HepG2 (cell line): ENCODE results near the gene COASY. TPM values are rescaled to one million over a fixed set of nuclear protein-coding genes. Genes with fewer than 3 reads are reported as not detected.

Experiments used
- CHD4 ChIP-seq: fragments of 200-600 bp; sonication (generic); IDR thresholded peaks from 2 replicates; pipeline ENCODE4 v1.7.0; 2017; ENCODE audit warnings: mild to moderate bottlenecking, low read length, borderline replicate concordance
- ETV6 ChIP-seq: sonication (generic); formaldehyde crosslinking; conservative IDR thresholded peaks from 2 replicates; pipeline ENCODE4 v1.4.0; 2020; ENCODE audit warnings: missing genetic modification reagents
- GABPB1 ChIP-seq: IDR thresholded peaks from 2 replicates; pipeline ENCODE4 v1.6.1; 2016; ENCODE audit warnings: mild to moderate bottlenecking, missing genetic modification reagents, moderate library complexity, missing compliant biosample characterization
- NFYC ChIP-seq: IDR thresholded peaks from 2 replicates; pipeline ENCODE4 v1.6.1; 2016; ENCODE audit warnings: missing genetic modification reagents, missing compliant biosample characterization
- POGK ChIP-seq: sonication (generic); formaldehyde crosslinking; conservative IDR thresholded peaks from 2 replicates; pipeline ENCODE4 v1.8.0; 2022; ENCODE audit warnings: mild to moderate bottlenecking, moderate library complexity, missing genetic modification reagents
- RFX5 ChIP-seq: IDR thresholded peaks from 2 replicates; pipeline ENCODE4 v1.6.1; 2011; ENCODE audit warnings: low read depth, low read length, improper control_type of control experiment
- SATB2 ChIP-seq: sonication (generic); formaldehyde crosslinking; IDR thresholded peaks from 2 replicates; pipeline ENCODE4 v1.5.0; 2020; ENCODE audit warnings: missing genetic modification reagents
- SIX1 ChIP-seq: sonication (generic); formaldehyde crosslinking; IDR thresholded peaks from 2 replicates; pipeline ENCODE4 v1.4.0; 2020; ENCODE audit warnings: missing genetic modification reagents, borderline replicate concordance
- SOX13 ChIP-seq, 3 experiments: fragments of 450-650 bp in 1 of 3; sonication (generic) in 1 of 3; formaldehyde crosslinking in 1 of 3; IDR thresholded peaks in 2 of 3; conservative IDR thresholded peaks in 1 of 3; 2 replicates each; pipeline versions ENCODE4 v1.5.0 to v1.6.1; 2016 to 2020; ENCODE audit warnings: antibody characterized with exemption in 1 of 3, mild to moderate bottlenecking in 1 of 3, missing compliant biosample characterization in 1 of 3, missing genetic modification reagents in 1 of 3, moderate library complexity in 1 of 3
- SRSF4 ChIP-seq: fragments of 200-400 bp; formaldehyde crosslinking; IDR thresholded peaks from one replicate; pipeline ENCODE4 v1.6.1; 2018; ENCODE audit warnings: mild to moderate bottlenecking, low read depth, low read length, moderate library complexity; ENCODE audit not compliant: poor library complexity, severe bottlenecking
- TBL1XR1 ChIP-seq: fragments of 150-350 bp; IDR thresholded peaks from 2 replicates; pipeline ENCODE4 v1.6.1; 2014; ENCODE audit warnings: borderline replicate concordance, low read length; ENCODE audit not compliant: partially characterized antibody
- ZFAT ChIP-seq: sonication (generic); formaldehyde crosslinking; conservative IDR thresholded peaks from 2 replicates; pipeline ENCODE4 v1.8.1; 2023; ENCODE audit warnings: missing genetic modification reagents, inconsistent platforms
- ZNF282 ChIP-seq: fragments of 450-650 bp; IDR thresholded peaks from 2 replicates; pipeline ENCODE4 v1.6.1; 2018; ENCODE audit not compliant: partially characterized antibody
- ZNF577 ChIP-seq: sonication (generic); formaldehyde crosslinking; IDR thresholded peaks from 2 replicates; pipeline ENCODE4 v1.4.0; 2020; ENCODE audit warnings: mild to moderate bottlenecking, low read depth, missing genetic modification reagents, borderline replicate concordance
- ZNF768 ChIP-seq: sonication (generic); formaldehyde crosslinking; IDR thresholded peaks from 2 replicates; pipeline ENCODE4 v1.4.0; 2020; ENCODE audit warnings: missing genetic modification reagents
- polyA plus RNA-seq, 8 experiments: library from polyadenylated mRNA; depleted of rRNA in 3 of 8; stranded (reverse) in 7 of 8; unstranded in 1 of 8; fragments of >200 nt; fragmentation: Illumina TruSeq in 4 of 8; extraction: Trizol in 4 of 8; gene quantifications; 2 replicates each; pipeline versions ENCODE4 v1.2.1 to v1.2.3, GENCODE V29; 2011 to 2016; ENCODE audit warnings: low read depth in 4 of 8, missing spikeins in 1 of 8, mixed read lengths in 1 of 8; ENCODE audit not compliant: insufficient read depth in 1 of 8
- total RNA-seq, 5 experiments: library from RNA; depleted of rRNA; stranded (reverse); fragments of >200 nt; fragmentation: Illumina TruSeq; extraction: Trizol; gene quantifications; 2 replicates each; pipeline ENCODE4 v1.2.3, GENCODE V29; 2016; ENCODE audit warnings: low read depth in 1 of 5
- TF ChIP-seq, protein P1 (sequence below): sonication (generic); formaldehyde crosslinking; IDR thresholded peaks from 2 replicates; pipeline ENCODE4 v1.4.0; 2020; ENCODE audit warnings: low read depth, mild to moderate bottlenecking, missing genetic modification reagents
- TF ChIP-seq, protein P2 (sequence below): sonication (generic); formaldehyde crosslinking; IDR thresholded peaks from 2 replicates; pipeline ENCODE4 v1.8.1; 2023; ENCODE audit warnings: missing genetic modification reagents, mild to moderate bottlenecking, borderline replicate concordance
- TF ChIP-seq, protein P3 (sequence below): sonication (generic); formaldehyde crosslinking; IDR thresholded peaks from 2 replicates; pipeline ENCODE4 v1.4.0; 2020; ENCODE audit warnings: missing genetic modification reagents
- TF ChIP-seq, protein P4 (sequence below): sonication (generic); formaldehyde crosslinking; IDR thresholded peaks from 2 replicates; pipeline ENCODE4 v1.5.1; 2020; ENCODE audit warnings: missing genetic modification reagents, mild to moderate bottlenecking, borderline replicate concordance

COASY gene
- total and polyA plus RNA-seq, 2 of the 13 experiments (the other 11 are each of a cell fraction or from before 2014, with no cell fraction given) = 90.7 to 125 TPM

GRCh38 chr17:42541041-42541833 lies 20.7 kb upstream of the COASY start (continued):
- TF ChIP-seq SIX1 (CRISPR knock-in tag) = peak; percentile 88
- TF ChIP-seq CHD4 = no peak
- TF ChIP-seq, protein P1, sequence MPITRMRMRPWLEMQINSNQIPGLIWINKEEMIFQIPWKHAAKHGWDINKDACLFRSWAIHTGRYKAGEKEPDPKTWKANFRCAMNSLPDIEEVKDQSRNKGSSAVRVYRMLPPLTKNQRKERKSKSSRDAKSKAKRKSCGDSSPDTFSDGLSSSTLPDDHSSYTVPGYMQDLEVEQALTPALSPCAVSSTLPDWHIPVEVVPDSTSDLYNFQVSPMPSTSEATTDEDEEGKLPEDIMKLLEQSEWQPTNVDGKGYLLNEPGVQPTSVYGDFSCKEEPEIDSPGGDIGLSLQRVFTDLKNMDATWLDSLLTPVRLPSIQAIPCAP (CRISPR knock-in tag) = 0 out of 2 replicates have a peak, but pooled peaks have one; percentile 27
- TF ChIP-seq NFYC (CRISPR knock-in tag) = no peak; the same call in 1 of the 2 replicates
- TF ChIP-seq ZFAT (CRISPR knock-in tag) = no peak
- TF ChIP-seq, protein P2, sequence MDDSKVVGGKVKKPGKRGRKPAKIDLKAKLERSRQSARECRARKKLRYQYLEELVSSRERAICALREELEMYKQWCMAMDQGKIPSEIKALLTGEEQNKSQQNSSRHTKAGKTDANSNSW (CRISPR knock-in tag) = peak; percentile 85; the same call in 1 of the 2 replicates
- TF ChIP-seq, protein P3, sequence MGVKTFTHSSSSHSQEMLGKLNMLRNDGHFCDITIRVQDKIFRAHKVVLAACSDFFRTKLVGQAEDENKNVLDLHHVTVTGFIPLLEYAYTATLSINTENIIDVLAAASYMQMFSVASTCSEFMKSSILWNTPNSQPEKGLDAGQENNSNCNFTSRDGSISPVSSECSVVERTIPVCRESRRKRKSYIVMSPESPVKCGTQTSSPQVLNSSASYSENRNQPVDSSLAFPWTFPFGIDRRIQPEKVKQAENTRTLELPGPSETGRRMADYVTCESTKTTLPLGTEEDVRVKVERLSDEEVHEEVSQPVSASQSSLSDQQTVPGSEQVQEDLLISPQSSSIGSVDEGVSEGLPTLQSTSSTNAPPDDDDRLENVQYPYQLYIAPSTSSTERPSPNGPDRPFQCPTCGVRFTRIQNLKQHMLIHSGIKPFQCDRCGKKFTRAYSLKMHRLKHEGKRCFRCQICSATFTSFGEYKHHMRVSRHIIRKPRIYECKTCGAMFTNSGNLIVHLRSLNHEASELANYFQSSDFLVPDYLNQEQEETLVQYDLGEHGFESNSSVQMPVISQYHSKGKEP (CRISPR knock-in tag) = no peak
- TF ChIP-seq ZNF577 (CRISPR knock-in tag) = no peak
- TF ChIP-seq SOX13 (IDR thresholded peaks at IDR 0.05) = no peak
- TF ChIP-seq SOX13 (CRISPR knock-in tag; conservative IDR thresholded peaks at IDR 0.05 in 1 of 2, IDR thresholded peaks at IDR 0.05 in 1 of 2) = peak; percentile 66 to 71; a peak in 1 of 4 replicates
- TF ChIP-seq TBL1XR1 = peak; percentile 50
- TF ChIP-seq ZNF282 = no peak
- no peak for TF ChIP-seq SATB2 (CRISPR knock-in tag)
- peak; percentile 67; the same call in 1 of the 2 replicates for TF ChIP-seq GABPB1 (CRISPR knock-in tag)
- TF ChIP-seq ETV6 = peak; percentile 58; the same call in 1 of the 2 replicates
- no peak for TF ChIP-seq POGK (CRISPR knock-in tag)
- TF ChIP-seq, protein P4, sequence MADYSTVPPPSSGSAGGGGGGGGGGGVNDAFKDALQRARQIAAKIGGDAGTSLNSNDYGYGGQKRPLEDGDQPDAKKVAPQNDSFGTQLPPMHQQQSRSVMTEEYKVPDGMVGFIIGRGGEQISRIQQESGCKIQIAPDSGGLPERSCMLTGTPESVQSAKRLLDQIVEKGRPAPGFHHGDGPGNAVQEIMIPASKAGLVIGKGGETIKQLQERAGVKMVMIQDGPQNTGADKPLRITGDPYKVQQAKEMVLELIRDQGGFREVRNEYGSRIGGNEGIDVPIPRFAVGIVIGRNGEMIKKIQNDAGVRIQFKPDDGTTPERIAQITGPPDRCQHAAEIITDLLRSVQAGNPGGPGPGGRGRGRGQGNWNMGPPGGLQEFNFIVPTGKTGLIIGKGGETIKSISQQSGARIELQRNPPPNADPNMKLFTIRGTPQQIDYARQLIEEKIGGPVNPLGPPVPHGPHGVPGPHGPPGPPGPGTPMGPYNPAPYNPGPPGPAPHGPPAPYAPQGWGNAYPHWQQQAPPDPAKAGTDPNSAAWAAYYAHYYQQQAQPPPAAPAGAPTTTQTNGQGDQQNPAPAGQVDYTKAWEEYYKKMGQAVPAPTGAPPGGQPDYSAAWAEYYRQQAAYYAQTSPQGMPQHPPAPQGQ = no peak; the same call in 1 of the 2 replicates
- TF ChIP-seq RFX5 = 0 out of 2 replicates have a peak, but pooled peaks have one; percentile 23
- TF ChIP-seq ZNF768 = 0 out of 2 replicates have a peak, but pooled peaks have one; percentile 3
- TF ChIP-seq SRSF4 = no peak
